ENCODE results near the gene ATP8A1.

ATP8A1 gene

GRCh38 chr4:42478946-42479345 is 178.0 kb downstream of the ATP8A1 start:
- TF ChIP-seq CTCF (IDR thresholded peaks at IDR 0.05), result no peak
- Histone ChIP-seq H3K36me3 (ENCODE audit: control insufficient read depth, insufficient read depth, low read length) (no peaks in the 10 kb centered on the region), H3K4me2 (ENCODE audit: low read length) (no peak overlapping the region), H3K79me2 (no peaks in the 10 kb centered on the region), H3K9ac (no peak overlapping the region), H3K27ac (no peak overlapping the region), H3K9me3 (ENCODE audit: control insufficient read depth, low read length) (no peaks in the 10 kb centered on the region), H2AFZ (no peak overlapping the region), H3K4me1 (no peaks in the 10 kb centered on the region), H3K27me3 (ENCODE audit: control insufficient read depth, insufficient read depth, low read length) (no peaks in the 10 kb centered on the region), H3K4me3 (ENCODE audit: low read depth, low read length) (no peak overlapping the region)

GRCh38 chr4:42478509-42478908 is 178.4 kb downstream of the ATP8A1 start:
- no peak overlapping the region for H2AFZ ChIP-seq
- no peaks in the 10 kb centered on the region for H3K27me3 ChIP-seq (ENCODE audit: control insufficient read depth, insufficient read depth, low read length)
- H3K9me3 ChIP-seq (ENCODE audit: control insufficient read depth, low read length), result no peaks in the 10 kb centered on the region
- no peaks in the 10 kb centered on the region for H3K4me1 ChIP-seq
- H3K4me2 ChIP-seq (ENCODE audit: low read length), result no peak overlapping the region
- no peak overlapping the region for H3K9ac ChIP-seq
- H3K79me2 ChIP-seq, result no peaks in the 10 kb centered on the region
- H3K36me3 ChIP-seq (ENCODE audit: control insufficient read depth, insufficient read depth, low read length), result no peaks in the 10 kb centered on the region
- no peak overlapping the region for H3K27ac ChIP-seq
- no peak for TF ChIP-seq CTCF (IDR thresholded peaks at IDR 0.05)
- H3K4me3 ChIP-seq (ENCODE audit: low read depth, low read length), result no peak overlapping the region

- no peak overlapping the region for H3K4me2 ChIP-seq (ENCODE audit: low read length)
- no peak for TF ChIP-seq CTCF (IDR thresholded peaks at IDR 0.05)
These were observed 182.5 kb downstream of the ATP8A1 start for GRCh38 chr4:42474406-42474805.

GRCh38 chr4:42473071-42473684 is 183.7 kb downstream of the ATP8A1 start:
- H3K4me2 ChIP-seq (ENCODE audit: low read length), result no peak overlapping the region
- H3K9ac ChIP-seq, result no peak overlapping the region
- no peak overlapping the region for H2AFZ ChIP-seq
- H3K36me3 ChIP-seq (ENCODE audit: control insufficient read depth, insufficient read depth, low read length), result no peaks in the 10 kb centered on the region
- no peaks in the 10 kb centered on the region for H3K79me2 ChIP-seq
- TF ChIP-seq CTCF (IDR thresholded peaks at IDR 0.05), result no peak
- no peaks in the 10 kb centered on the region for H3K9me3 ChIP-seq (ENCODE audit: control insufficient read depth, low read length)
- H3K27ac ChIP-seq, result no peak overlapping the region
- H3K4me3 ChIP-seq (ENCODE audit: low read depth, low read length), result no peak overlapping the region
- no peaks in the 10 kb centered on the region for H3K4me1 ChIP-seq
- no peaks in the 10 kb centered on the region for H3K27me3 ChIP-seq (ENCODE audit: control insufficient read depth, insufficient read depth, low read length)

More at GRCh38 chr4:42474406-42474805, 182.5 kb downstream of the ATP8A1 start:
- H3K79me2 ChIP-seq, result no peaks in the 10 kb centered on the region
- H3K27me3 ChIP-seq (ENCODE audit: control insufficient read depth, insufficient read depth, low read length), result no peaks in the 10 kb centered on the region
- no peaks in the 10 kb centered on the region for H3K4me1 ChIP-seq
- H3K9ac ChIP-seq, result no peak overlapping the region
- H3K27ac ChIP-seq, result no peak overlapping the region
- no peaks in the 10 kb centered on the region for H3K36me3 ChIP-seq (ENCODE audit: control insufficient read depth, insufficient read depth, low read length)
- no peak overlapping the region for H3K4me3 ChIP-seq (ENCODE audit: low read depth, low read length)
- no peak overlapping the region for H2AFZ ChIP-seq
- no peaks in the 10 kb centered on the region for H3K9me3 ChIP-seq (ENCODE audit: control insufficient read depth, low read length)

- Histone ChIP-seq H3K9me3 (ENCODE audit: control insufficient read depth, low read length) (no peaks in the 10 kb centered on the region), H3K36me3 (ENCODE audit: control insufficient read depth, insufficient read depth, low read length) (no peaks in the 10 kb centered on the region), H3K4me1 (no peaks in the 10 kb centered on the region), H3K79me2 (no peaks in the 10 kb centered on the region), H3K4me2 (ENCODE audit: low read length) (no peak overlapping the region), H3K27ac (no peak overlapping the region), H3K27me3 (ENCODE audit: control insufficient read depth, insufficient read depth, low read length) (no peaks in the 10 kb centered on the region), H3K4me3 (ENCODE audit: low read depth, low read length) (no peak overlapping the region), H2AFZ (no peak overlapping the region), H3K9ac (no peak overlapping the region)
- TF ChIP-seq CTCF (IDR thresholded peaks at IDR 0.05), result no peak
These were observed 185.0 kb downstream of the ATP8A1 start for GRCh38 chr4:42471896-42472295.

Data from parathyroid adenoma (tissue), 2 donors.